Embryonic facial prominence (tissue), 1 donor: ENCODE measurements around the gene HIPK2.

Source experiments
- DNase-seq: peaks from one replicate; pipeline ENCODE4 v3.0.0-alpha.2; 2016; ENCODE audit errors: extremely low spot score

Gene HIPK2

DNA sequence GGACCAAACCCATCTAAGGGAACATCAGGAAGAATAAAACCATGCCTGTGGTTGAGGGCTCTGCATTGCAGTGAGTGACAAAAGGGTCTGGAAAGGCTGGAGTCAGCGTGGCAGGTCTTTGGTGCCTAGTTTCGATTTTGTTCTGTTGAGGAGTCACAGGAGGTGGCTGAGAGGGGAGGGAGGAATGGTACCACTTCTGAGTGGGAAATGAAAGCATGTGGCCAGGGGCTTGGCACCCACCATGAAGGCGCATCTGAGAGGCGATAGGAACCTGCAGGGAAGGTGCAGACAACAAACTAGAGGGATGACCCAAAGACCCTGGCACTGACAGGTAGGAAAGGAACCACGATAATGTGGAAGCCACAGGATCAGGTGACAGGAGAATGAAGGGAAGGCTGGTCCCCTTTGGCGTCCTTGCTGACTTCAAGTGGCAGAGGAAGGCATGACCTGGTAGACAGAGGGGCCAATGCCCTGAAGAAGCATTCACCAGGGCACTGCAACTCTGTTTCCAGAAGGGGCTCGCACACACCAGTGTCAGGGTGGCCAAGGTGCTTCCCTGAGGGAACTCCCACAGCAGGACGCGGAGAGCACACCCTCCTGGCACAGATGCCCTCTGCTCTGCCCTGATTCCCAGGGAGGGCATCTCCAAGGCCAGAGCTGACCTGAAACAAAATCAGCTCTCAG, 41.7 kb downstream of the HIPK2 start:
- no peak for DNase-seq

DNA sequence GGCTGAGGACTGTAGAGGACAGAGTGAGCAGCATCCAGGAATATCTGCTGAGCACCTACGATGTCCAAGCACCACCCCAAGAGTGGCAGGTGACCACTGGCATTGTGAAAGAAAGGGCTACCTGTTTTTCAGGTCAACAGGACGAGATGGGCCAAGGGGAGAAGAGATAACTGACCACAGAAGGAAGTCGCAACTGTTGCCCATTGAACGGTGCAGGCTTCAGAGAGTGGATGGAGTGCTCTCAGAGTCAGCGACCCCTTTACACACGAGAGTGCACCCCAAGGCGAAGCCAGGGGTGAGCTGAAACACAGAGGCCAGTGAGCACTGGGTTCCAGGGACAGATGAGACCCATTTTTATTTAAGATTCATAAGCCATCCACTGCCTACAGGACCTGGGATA, 42.3 kb downstream of the HIPK2 start:
- DNase-seq = no peak

DNA sequence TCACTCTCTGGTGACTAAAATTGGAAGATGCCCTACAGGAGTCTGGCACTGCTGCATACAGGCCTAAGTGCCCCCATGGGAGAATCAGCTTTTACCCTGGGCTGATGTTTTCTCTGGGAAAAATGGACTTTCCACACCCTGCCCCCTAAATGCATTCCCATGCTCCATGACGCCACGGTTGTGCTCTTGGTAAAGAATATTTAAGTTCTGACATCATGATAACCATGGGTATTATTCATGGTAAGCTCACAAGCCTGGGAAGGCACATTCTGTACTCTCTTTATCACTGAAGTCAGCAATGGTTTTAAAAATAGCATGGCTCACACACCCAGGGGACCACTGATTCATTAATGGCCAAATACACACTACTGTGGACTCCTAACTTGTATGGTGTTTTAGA, 43.4 kb downstream of the HIPK2 start:
- DNase-seq = no peak

DNA sequence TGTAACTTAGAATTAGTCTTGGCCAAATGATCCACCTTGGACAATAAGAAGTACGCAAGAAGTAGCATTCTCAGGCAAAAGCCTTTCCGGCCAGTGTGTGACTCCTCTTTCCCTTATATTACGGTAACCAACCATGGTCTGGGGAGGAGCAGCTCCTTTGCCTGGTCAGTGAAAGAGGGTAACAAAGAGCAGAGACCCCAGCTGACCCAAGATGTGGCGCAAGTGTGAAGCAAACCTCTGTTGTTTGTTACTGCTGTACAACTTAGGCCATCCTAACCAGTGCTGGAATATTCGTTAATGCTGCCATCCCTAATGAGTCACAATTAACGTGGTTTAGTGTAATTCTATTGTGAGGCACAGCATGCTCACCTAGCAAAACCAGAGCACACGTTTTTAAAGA, 44.0 kb downstream of the HIPK2 start:
- no peak for DNase-seq

DNA sequence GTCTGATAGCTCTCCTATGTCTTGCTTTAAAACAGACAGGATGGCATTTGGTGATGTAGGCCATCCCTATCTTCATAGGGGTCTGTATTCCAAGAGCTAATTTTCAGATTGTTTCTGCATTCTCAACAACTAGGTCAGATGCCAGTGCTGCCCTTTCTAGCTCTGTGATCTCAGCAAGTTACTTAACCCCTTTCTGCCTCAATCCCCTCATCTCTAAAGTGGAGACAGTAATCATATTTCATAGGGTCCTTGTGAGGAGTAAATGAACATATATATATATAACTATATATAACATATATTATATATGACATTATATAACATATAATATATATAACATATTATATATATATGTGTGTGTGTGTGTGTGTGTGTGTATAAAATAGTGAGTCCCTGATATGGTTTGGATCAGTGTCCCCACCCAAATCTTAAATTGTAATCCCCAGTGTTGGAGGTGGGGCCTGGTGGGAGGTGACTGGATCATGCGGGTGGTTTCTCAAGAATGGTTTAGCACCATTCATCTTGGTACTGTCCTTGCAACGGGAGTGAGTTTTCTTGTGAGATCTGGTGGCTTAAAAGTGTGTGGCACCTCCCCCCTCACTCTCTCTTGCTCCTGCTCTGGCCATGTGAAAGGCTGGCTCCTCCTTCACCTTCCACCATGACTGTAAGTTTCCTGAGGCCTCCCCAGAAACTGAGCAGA, 45.2 kb downstream of the HIPK2 start:
- DNase-seq = no peak

DNA sequence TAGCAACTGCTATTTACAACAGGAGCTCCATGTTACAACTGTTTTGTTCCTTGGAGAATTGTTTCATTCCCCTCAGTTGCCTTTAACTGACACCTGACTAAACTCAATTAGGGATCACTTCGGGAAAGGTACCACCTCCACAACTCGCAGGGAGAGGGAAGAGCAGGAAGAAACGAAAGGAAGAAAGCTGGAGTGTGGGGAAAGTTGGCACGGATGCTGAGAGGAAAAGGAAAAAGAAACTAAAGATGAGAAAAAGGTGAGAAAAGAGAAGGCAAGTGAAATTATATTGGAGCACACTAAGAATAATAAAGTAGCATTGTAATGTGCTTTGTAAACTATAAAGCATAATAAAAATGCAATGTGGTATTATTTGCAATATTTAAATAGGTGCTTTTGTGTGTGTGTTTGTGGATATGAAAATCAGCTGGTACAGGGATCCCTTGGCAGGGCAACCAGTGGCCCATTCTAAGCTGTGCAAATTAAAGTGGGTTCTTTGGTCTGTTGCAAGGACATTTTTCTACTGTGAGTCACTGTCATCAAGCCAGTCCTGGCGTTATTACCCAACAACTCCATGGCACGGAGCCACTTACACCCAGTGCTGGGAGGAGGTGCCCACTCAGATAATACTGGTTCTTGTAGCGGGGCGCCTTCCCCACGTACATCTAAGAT, 45.9 kb downstream of the HIPK2 start:
- DNase-seq = no peak

DNA sequence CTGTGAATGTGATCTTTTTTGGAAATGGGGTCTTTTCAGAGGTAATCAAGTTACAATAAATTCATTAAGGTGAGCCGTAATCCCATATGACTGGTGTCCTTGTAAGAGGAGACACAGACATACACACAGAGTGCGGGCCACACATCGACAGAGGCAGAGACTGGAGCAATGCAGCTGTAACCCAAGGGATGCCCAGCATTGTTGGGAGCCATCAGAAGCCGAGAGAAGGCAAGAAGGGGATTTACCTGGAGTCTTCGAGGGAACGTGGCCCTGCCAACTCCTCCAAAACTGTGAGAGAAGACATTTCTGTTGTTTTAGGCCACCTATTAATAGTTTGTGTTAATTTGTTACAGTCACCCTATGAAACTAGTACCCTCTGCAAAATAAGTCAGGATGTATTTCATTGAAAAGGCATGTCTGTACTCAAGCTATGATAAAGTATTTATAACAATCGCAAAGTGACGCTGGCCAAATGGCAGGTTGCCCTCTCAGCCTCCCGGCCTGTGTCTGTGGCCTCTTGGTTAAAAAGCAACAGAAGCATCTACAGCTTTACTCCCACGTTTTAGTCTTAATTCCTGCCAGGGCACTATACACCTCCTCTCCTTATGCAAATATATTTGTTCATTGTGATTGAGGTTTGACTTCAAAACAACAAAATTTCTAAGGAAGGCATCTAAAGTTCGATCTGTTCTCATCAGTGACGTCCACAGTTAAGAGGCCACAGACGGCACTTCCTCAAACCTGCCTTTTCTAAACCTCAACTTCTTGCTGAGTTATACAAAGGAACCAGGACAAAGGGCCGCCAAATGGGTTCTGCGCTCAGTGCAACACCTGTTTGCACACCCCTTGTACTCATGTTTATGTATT, 46.8 kb downstream of the HIPK2 start:
- no peak for DNase-seq

DNA sequence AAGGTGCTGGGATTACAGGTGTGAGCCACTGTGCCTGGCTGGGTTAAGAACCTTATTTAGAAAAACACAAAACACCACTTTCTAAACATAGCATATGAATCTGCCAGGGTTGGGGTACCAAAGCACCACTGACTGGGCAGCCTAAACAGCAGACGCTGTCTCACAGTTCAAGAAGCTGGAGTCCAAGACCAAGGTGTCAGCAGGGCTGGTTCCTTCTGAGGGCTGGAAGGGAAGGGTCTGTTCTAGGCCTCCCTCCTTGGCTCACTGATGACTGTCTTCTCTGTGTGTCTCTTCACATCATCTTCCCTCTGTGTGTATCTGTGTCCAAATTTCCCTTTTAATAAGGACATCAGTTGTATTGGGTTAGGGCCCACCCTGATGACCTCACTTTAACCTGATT, 49.6 kb downstream of the HIPK2 start:
- DNase-seq = no peak

DNA sequence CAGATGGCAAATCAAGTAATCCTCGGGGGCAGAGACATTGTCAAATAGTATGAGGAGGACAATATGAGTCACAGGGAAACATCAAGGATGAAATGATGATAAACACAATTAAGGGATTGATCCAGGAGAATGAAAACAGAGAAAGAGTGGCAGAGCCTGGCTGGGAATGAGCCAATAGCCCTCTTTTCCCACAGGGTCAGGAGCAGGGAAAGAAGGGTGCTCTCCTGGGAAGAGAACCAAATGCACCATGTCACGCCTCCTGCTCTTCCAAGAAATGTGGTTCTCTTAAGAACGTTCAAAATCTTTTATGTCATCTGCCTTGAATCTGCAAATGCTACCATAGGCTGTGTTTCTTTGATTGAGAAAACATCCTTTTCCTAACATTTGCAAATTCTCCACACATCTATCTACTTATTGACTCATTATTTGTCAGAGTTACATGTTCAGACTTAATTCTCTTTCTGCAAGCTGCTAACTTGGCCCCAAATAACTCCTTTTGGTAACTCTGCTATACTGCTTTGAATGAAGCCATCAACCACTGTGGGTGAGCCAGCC, 50.6 kb downstream of the HIPK2 start:
- DNase-seq = no peak

DNA sequence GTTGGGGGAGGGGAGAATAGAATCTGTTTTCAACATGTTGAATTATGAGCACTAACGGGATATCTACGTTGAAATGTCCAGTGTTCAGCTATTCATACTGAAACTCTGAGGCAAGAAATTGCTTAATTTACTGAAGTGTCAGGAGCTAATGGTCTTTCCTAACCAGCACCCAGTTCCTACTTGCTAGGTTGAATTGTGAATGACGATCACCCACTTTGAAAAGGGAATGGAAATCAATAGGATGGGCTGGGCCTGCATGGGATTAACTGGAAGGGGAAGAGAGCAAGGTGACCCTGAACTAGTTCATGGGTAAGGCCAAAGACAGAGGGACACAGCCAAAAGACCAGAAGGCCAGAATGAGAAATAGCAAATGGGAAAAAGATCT, 51.3 kb downstream of the HIPK2 start:
- no peak for DNase-seq

DNA sequence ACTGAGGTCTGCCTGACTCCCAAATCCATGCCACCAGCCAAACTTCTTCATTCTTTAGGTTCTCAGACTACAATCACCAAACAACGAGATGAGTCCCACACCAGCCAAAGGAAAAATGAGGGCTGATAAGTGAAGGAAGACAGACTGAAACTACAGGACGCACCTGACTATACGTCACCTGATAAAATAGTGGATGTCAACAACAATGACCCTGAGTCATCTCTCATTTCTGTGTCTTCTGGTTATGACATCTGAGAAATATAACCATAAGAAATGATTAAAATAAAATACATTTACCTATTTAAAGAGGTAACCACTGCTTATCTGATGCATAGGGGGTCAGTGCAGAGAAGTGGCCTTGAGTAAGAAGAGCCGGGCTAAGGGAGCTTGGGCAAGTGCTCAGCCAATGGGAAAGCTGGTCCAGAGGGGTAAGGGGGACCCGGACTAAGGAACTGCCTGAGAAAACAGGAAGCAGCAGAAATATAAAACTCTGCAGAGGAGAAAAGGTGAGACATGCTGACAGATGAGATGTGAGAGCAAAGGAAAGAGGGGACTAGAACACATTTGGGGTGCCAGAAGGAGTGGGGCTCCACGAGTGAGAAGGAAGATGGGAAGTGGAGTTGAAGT, 51.8 kb downstream of the HIPK2 start:
- DNase-seq = no peak

DNA sequence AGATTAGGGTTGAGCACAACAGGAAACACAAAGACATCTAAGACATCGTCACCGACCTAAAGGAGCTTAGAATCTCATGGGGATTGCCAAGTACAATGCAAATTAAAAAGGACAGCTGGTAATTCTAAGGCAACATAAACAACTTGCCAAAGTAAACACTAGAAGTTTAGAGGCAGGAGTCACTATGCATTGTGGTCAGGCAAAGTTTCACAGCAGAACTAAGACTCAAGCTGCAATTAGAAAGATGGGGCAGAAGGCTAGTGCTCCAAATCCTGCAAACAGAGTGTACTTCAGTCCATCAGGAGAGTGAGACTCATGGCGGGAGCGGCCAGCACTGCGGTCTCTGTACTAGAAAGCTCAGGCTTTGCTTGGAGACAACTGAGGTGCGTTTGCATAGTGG, 52.7 kb downstream of the HIPK2 start:
- no peak for DNase-seq

DNA sequence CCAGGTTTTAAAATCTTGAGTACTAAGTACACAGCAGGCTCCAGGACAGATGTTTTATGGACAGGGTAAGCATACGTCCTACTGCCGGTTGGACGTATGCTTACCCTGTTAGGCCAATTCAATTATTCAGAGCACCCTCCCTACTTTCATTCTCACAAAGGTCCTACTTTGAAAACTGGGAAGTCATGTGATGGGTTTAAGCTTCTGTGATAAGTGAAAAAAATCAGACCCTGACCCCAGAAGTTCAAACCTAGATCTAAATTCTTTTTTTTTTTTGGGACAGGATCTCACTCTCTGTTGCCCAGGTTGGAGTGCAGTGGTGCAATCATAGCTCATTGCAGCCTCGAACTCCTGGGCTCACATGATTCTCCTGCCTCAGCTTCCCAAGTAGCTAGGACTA, 55.2 kb downstream of the HIPK2 start:
- DNase-seq = no peak

DNA sequence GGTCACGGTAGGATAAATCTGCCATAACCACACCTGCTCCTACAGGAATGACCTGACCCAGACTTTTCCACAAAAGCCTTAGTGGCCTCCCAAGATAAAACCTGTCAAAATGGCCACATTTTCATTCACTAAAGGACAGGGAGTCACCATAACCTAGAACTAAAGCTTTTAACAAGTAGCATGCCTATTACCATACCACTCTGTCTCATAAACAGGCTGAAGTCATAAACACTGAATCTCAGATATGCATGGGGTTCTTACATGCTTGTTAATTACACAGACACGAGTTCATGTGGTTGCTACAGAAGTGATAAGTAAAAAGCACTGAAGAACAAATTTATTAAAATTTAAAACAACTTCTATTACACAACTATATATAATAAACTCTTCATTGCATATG, 56.0 kb downstream of the HIPK2 start:
- no peak for DNase-seq

DNA sequence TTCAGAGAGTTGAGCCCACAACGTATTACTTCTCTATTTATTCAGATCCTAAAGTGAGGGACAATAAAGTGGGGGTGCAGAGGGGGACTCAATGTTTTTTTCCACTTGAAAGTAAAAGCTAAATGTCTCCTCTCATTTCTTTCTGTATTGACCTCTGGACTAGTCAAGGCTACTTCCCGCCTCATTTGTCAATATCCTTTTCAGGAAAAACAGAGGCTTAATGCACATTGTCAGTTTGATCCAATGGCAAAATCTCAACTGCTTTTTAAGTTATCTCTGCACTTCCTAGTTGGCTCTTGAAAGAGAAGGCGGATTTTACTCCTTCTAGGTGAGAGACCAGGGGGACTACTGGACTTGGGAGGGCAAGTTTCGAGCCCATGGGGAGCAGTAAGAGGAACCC, 56.4 kb downstream of the HIPK2 start:
- no peak for DNase-seq

DNA sequence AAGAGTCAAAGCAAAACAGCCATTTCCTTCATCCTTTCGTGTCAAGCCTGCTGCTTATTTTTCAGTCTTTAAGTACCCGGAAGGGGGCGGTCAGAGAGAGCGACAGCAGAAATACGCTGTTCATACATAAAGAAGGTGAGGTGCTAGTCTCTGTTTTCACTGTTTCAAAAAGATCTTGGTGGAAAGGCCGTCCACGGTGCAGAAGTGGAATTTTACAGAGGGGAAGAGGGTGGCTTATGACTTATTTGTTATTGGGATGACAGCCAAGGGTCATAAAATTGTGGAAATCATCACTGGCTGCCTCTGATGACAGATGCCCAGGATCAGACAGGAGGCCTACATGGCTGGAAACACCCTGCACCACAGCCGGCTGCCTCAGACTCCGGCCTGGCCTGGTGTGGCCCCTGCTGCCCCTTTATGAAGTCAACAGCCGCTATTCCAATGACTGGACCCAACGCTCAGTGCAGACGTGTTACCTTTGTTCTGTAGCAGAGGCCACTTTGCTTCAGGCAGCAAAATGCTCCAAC, 57.0 kb downstream of the HIPK2 start:
- no peak for DNase-seq

DNA sequence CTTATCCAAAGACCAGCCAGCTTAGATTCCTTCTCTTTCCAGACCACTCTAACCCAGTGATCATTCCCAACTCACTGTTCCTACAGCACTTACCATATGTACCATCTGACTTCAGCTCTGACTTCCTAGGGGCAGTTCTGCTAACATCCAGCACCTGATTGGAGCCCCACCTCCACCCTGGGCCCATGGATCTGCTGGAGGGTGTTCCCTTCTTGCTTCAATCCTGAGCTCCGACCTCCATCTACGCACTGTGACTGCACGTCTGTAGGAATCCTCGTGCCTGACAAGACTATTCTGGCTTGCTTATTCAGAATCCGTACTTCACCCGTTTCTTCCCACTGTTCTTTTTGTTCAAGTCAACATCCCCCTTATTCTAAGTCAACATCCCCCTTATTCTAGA, 57.6 kb downstream of the HIPK2 start:
- DNase-seq = no peak

DNA sequence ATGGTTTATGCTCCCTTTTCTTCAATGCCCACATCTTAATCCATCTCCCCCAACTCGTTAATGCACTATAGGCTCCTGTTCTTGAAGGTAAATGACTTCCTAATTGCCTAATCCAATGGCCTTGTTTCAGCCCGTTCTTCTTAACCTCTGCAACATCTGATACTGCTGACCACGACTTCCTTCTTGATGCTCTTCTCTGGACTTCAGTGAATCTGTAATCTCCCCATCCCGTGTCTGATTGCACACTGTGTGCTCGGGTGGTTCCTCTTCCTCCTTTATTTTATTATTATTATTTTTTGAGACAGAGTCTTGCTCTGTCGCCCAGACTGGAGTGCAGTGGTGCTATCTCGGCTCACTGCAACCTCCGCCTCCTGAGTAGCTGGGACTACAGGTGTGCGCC, 58.9 kb downstream of the HIPK2 start:
- no peak for DNase-seq

DNA sequence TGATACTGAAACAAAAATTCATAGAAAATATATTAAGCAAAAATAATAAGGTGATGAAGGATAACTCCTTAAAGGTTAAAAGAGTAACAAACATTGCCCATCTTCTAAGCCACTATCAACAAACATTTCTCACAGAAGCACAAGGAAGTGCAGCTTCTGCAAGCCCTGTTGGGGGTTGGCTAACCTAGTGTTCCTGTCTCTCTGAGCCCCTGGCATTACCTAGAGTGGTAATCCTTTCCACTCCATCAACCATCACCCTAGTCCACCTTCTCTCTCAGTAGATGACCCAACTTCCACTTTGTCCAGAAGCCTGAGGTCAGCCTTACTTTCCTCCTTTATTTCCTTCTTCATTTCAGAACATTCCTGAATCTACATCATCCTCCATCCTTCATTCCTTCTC, 59.7 kb downstream of the HIPK2 start:
- DNase-seq = no peak

DNA sequence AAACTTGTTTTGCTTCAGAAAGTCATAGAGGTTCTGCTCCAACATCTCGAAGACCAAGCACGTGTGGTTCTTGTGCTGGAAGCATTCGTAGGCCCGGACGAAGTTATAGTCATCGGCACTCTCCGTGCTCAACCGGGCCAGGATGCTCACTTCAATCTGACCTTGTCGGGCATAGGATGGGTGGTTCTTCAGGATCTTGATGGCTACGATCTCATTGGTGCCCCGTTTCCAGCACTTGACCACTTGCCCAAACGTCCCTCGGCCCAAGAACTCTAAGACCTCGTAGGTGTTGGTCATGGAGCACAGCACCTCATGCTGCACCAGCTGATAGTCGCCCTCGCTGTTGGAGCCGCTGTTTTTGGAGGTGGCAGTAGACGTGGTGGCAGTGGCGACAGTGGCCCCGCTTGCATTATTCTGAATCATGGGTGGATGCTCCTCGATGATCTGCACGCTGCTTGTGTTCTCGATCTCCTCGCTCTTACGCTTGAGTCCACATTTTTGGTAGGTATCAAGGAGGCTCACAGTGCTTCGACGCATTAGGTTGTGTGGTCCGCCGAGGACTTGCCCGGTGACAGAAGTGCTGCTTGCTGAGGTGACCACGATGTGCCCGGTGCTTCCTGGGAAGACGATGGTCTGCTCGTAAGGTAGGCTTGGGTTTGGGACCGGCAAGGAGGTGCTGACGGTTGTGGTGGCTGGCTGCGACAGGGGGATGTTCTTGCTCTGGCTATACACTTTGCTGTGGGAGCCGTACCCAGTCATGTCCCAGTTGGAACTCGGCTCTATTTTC, 61.4 kb downstream of the HIPK2 start:
- no peak for DNase-seq
